ENCODE results near the gene SMG1. TPM values are rescaled to one million over a fixed set of nuclear protein-coding genes. Genes with fewer than 3 reads are reported as not detected.
"Not testable (repeated sequence)": the region's sequence is repeated elsewhere in the genome, so short reads cannot be mapped to it uniquely, and the experiment has no call there.

Gene SMG1
- total RNA-seq, 4 donors from 2014 or later, result 84.9 to 144 (median 104) TPM

DNA sequence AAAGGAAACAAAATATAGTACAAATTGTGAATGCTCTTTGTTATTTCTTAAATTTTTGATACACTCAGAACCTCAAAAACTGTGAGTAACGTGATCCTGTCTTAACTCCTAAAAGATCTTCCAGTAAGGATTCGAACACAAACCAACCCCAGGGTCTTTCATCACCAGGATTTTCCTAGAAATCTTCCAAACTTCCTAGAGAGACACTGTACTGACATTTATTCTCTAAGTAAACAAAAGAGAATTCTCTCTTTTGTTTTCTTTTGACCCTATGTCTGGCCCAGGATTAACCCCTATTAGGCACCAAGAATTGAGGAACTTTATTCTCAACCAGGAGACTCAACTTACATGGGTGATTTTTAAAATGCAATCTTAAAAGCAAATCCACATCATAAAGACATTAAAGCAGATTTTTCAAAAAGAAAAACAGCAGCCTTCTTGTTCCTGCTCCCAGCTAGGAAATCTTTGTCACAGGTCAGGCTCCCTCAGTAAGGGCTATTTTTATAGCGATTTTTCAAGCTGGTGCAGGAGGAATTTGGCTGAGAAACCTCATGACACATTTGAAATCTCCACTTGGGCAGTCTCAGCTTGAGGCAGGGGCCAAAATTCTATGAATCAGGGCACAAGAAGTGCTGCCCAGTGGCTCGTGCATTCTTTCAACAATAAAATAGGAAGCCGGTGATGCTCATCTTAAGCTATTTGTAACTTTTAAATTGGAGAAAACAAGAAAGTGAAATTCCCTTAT, 6.2 kb upstream of the SMG1 start:
- TF ChIP-seq, protein P1, sequence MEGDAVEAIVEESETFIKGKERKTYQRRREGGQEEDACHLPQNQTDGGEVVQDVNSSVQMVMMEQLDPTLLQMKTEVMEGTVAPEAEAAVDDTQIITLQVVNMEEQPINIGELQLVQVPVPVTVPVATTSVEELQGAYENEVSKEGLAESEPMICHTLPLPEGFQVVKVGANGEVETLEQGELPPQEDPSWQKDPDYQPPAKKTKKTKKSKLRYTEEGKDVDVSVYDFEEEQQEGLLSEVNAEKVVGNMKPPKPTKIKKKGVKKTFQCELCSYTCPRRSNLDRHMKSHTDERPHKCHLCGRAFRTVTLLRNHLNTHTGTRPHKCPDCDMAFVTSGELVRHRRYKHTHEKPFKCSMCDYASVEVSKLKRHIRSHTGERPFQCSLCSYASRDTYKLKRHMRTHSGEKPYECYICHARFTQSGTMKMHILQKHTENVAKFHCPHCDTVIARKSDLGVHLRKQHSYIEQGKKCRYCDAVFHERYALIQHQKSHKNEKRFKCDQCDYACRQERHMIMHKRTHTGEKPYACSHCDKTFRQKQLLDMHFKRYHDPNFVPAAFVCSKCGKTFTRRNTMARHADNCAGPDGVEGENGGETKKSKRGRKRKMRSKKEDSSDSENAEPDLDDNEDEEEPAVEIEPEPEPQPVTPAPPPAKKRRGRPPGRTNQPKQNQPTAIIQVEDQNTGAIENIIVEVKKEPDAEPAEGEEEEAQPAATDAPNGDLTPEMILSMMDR (IDR thresholded peaks at IDR 0.05), result no peak
- DNase-seq (ENCODE audit: low spot score) (no peak), ATAC-seq (ENCODE audit: low FRiP score) (no peak)

GRCh38 chr16:18931756-18932155, 5.5 kb upstream of the SMG1 start:
- ATAC-seq (ENCODE audit: low FRiP score) (no peak), DNase-seq (ENCODE audit: low spot score) (no peak)
- TF ChIP-seq, protein P1 (IDR thresholded peaks at IDR 0.05), result no peak

DNA sequence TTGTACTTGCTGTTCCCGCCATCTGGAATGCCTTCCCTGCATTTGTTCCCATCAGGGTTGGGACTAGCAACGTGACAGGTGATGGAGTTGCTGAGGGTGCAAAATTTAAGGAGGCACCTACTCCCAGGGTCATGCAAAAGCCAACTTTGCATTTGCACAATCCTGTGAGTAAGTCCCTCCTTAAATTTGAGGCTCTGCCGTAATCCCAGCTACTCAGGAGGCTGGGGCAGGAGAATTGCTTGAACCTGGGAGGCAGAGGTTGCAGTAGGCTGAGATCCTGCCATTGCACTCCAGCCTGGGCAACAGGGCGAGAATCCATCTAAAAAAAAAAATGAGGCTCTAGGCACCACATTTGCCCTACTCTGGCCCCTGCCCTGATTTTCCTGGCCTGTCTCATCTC, 3.9 kb upstream of the SMG1 start:
- not testable (repeated sequence) for ATAC-seq (ENCODE audit: low FRiP score); DNase-seq (ENCODE audit: low spot score)

DNA sequence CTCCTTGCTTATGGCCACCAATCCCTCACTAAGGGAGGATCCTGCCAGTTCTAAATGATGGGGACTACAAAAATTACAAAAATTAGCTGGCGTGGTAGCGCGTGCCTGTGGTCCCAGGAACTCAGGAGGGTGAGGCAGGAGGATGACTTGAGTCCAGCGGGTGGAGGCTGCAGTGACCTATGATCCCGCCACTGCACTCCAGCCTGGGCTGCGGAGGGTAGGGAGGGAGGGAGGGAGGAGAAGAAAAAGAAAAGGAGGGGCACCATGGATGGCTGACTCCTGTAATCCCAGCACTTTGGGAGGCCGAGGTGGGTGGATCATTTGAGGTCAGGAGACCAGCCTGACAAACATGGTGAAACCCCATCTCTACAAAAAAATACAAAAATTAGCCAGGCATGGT, 1.9 kb upstream of the SMG1 start:
- not testable (repeated sequence) for DNase-seq (ENCODE audit: low spot score); ATAC-seq (ENCODE audit: low FRiP score)

- not testable (repeated sequence) for DNase-seq (ENCODE audit: low spot score)
- ATAC-seq (ENCODE audit: low FRiP score), result peak; percentile 85
Measured at GRCh38 chr16:18925215-18925985, 808 bp downstream of the SMG1 start.

DNA sequence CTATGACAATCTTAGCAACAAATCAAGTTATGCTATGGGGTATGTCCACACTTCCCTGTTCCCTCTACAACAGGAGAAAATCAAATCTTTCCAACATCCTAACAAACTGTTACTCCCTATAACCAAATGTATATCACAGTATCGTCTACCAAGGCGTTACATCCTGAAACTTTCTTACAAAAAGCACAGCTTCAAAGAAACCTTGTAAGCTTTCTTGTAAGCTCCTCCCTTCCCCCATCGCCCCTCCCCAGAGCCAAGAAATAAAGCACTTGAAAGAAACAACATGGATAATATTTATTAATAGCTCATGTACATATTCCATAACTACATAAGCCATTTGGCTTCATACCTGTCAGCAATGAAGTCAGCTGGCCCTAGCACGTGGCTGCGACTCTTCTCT, 2.3 kb downstream of the SMG1 start:
- ATAC-seq (ENCODE audit: low FRiP score); DNase-seq (ENCODE audit: low spot score): not testable (repeated sequence)

- not testable (repeated sequence) for ATAC-seq (ENCODE audit: low FRiP score)
Measured at GRCh38 chr16:18923124-18923523, 3.1 kb downstream of the SMG1 start.

DNA sequence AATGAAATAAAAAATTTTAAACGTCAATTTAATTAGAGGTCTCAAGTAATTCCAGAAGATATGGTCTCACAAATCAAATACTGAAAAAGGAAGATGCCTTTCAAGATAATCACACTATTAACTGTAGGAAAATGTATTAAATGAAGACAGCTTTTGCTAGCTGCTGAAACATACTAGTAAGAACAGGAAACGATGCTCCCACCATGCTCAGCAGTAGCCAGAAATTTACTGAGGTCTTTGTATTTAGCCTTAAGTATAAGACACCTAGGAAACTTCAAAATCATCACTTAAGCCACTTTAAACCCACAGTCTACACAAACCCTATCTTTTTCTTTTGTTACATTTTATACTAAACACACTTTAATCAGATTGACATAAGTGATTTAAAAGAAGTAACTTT, 16.6 kb downstream of the SMG1 start:
- not testable (repeated sequence) for ATAC-seq (ENCODE audit: low FRiP score); DNase-seq (ENCODE audit: low spot score)

More at GRCh38 chr16:18923124-18923523, 3.1 kb downstream of the SMG1 start:
- not testable (repeated sequence) for DNase-seq (ENCODE audit: low spot score)

GRCh38 chr16:18908716-18909115, 17.5 kb downstream of the SMG1 start:
- DNase-seq (ENCODE audit: low spot score); ATAC-seq (ENCODE audit: low FRiP score): not testable (repeated sequence)

- ATAC-seq (ENCODE audit: low FRiP score), result not testable (repeated sequence)
Measured at GRCh38 chr16:18902778-18903177, 23.4 kb downstream of the SMG1 start.

GRCh38 chr16:18902044-18902443, 24.2 kb downstream of the SMG1 start:
- DNase-seq (ENCODE audit: low spot score); ATAC-seq (ENCODE audit: low FRiP score): not testable (repeated sequence)

More at GRCh38 chr16:18902778-18903177, 23.4 kb downstream of the SMG1 start:
- not testable (repeated sequence) for DNase-seq (ENCODE audit: low spot score)

DNA sequence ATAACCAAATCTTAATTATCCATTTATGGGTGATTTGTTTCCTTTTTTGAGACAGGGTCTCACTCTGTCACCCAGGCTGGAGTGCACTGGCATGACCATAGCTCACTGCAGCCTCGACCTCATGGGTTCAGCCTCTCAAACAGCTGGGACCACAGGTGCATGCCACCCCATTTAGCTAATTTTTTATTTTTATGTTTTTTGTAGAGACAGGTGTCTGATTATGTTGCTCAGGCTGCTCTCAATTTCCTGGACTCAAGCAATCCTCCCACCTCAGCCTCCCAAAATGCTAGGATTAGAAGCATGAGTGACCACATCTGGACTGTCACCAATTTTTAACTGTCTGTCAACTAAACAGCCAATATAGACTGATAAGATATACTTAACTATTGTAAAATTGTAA, 25.0 kb downstream of the SMG1 start:
- ATAC-seq (ENCODE audit: low FRiP score); DNase-seq (ENCODE audit: low spot score): not testable (repeated sequence)

GRCh38 chr16:18884456-18884855, 41.8 kb downstream of the SMG1 start:
- ATAC-seq (ENCODE audit: low FRiP score); DNase-seq (ENCODE audit: low spot score): not testable (repeated sequence)

DNA sequence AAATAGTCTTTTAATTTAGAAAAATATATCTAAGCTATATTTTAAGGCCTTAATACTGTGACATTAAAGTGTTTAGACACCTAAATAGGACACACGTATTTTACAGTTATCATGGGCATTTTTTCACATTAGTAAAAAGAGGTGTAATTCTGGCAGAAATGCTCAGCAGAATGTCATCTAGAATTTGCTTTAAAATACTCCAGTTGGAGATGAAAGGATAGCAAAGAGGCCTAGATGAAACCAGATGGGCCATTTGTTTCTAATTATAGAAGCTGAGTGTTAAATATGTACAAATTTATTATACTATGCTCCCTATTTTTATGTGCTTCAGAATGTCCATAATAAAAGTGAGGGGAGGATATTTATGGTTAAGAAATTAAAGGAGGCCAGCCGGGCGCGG, 48.5 kb downstream of the SMG1 start:
- not testable (repeated sequence) for DNase-seq (ENCODE audit: low spot score); ATAC-seq (ENCODE audit: low FRiP score)

DNA sequence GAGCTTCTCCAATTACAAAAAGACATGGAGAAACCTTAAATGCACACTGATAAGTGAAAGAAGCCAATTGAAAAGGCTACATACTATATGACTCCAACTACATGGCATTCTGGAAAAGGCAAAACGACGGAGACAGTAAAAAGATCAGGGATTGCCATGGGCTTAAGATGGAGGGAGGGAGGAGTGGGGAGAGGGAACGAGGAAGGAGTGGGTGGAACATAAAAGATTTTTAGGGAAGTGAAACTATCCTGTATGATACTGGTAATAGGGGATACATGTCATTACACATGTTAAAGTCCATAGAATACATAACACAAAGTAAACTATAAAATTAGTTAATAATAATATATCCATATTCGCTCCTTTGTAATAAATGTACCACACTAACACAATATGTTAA, 48.9 kb downstream of the SMG1 start:
- ATAC-seq (ENCODE audit: low FRiP score), result not testable (repeated sequence)

DNA sequence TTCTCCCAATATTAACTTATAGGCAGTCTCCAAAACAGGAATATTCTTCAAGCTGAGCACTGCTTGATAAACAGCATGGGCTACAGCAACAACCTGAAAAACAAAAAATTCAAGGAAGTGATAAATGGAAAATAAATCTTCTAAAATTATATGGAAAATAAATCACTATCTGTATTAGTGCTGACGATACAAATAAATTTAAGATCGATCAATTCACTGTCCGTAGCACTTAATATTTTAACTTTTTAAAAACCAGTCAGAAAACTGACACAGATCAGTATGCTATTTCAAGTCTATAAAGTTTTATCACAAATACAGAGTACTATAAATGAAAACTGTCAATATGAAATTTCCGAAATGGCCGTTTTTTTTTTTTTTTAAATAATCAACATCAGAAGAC, 49.9 kb downstream of the SMG1 start:
- not testable (repeated sequence) for DNase-seq (ENCODE audit: low spot score); ATAC-seq (ENCODE audit: low FRiP score)

More for the DNA sequence above, 48.9 kb downstream of the SMG1 start:
- not testable (repeated sequence) for DNase-seq (ENCODE audit: low spot score)

DNA sequence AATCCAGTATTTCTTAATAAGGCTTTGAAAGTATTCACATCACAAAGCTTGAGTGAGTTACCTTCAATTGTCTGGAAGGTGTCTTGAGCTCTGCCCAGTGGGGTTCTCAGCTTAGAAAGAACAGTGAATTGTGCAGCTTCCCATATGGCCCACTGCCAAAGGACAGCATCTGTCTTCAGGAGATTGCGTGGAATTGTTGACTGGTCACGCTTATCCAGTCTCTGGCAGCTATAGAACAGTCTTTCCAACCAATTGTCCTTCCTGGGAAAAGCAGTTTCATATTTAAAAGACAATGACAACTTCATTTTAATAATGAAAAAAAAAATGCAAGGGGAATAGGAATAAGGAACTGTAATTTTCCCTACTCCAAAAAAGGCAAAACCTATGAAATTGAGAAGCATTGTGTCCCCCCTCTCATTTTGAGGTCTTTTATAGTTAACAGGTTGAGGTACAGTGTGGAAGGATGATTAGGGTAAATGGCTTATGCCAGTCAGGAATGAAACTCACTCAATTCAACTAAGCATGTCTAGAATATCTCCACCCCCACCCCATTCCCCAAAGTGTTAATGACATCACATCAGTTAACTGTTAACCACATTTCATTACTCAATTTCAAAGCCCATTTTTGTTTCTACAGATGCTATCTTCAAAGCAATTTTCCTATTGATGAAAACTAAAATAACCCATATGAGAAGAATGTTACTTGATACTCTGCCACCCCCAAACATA, 57.0 kb downstream of the SMG1 start:
- DNase-seq (ENCODE audit: low spot score); ATAC-seq (ENCODE audit: low FRiP score): not testable (repeated sequence)

All from omental fat pad (tissue), 4 donors.